GM21390 (cell line): ENCODE data around the gene GPR153.

Experiments
- ATAC-seq: cut with Tn5 transposase; IDR thresholded peaks from one replicate; pipeline ENCODE4 v1.9.1; 2021; ENCODE audit not compliant: unreplicated experiment

The GPR153 gene

GRCh38 chr1:6249739-6250689 is 10.9 kb downstream of the GPR153 start:
- ATAC-seq: no peak

- ATAC-seq: no peak
Observed at GRCh38 chr1:6248932-6249738, 11.8 kb downstream of the GPR153 start.

- no peak for ATAC-seq
Observed at GRCh38 chr1:6248161-6248776, 12.6 kb downstream of the GPR153 start.

GRCh38 chr1:6247651-6248050 is 13.2 kb downstream of the GPR153 start:
- ATAC-seq: no peak

DNA sequence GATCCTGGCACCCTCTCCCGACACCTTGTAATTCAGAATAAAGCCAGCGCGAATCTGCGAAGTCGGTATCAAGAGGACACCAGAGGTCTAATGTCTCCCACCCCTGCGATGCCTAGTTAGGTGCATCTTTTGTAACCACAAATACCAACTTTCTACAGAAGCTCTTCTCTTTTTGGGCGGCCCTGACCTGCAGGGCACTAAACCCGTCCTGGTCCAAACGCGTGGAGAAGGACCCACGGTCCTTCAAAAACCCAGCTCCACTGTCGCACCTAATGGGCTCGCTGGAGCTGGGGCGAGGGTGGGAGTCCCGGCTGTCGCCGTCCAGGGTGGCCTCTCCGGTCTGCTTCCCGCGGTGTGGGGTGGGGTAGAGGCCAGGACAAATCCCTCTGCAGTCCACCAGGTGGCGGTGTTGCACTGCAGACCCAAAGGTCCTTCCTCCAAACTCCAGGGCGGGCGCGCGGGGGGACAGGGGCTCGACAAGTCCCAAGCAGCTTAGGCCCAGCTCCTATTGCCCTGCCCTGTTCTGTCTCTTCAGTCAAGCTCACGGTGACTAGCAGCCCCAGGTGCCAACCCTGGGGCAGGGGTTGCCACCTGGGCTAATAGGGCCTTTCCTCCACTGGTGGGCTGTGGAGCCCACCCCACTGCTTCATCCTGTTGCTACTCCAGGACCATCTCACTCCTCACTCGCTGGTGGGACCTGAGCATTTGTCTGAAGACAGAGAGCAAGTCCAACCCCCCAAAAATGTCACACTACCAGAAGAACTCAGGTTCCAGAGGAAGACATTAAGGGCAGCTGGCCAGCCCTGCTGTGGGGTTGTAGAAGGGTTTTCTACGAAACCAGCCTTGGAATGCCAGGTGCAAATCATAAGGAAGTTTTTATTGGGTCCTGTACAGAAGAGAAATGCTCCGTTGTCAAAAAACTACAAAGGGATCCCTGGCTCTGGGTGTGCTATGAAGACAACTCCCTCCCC is 14.1 kb downstream of the GPR153 start:
- ATAC-seq: no peak

GRCh38 chr1:6245869-6246496 is 14.9 kb downstream of the GPR153 start:
- no peak for ATAC-seq

DNA sequence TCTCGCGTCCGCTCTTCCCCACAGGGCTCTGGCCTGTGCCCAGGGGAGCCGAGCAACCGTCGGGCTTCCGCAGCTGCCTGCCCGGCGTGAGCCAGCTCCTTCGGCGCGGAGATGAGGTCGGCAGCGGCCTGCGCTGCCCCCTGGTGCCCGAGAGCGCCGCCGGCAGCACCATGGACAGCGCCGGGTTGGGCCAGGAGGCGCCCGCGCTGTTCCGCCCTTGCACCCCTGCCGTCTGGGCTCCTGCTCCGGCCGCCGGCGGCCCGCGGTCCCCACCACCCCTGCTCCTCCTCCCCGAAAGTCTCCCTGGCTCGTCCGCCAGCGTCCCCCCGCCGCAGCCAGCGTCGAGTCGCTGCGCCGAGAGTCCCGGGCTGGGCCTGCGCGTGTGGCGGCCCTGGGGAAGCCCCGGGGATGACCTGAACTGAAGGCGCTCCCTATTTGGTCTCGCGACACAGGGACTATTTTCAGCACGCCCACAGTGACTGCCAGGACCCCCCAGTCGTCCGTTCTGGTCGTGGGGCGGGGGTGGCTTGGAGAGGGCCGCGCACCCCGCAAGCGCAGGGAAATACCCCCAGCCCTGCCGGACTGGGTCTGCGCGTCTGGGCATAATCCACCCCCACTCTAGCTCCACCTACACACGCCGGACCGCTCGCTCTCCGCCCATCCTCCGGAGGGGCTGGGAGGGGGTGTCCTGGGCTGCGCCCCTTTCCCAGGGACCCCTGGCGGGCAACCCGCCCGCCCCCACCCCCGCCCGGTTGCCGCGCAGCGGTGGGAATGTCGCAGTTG is 15.6 kb downstream of the GPR153 start:
- ATAC-seq: peak; percentile 65

- ATAC-seq: no peak
Observed at GRCh38 chr1:6244401-6245049, 16.4 kb downstream of the GPR153 start.

DNA sequence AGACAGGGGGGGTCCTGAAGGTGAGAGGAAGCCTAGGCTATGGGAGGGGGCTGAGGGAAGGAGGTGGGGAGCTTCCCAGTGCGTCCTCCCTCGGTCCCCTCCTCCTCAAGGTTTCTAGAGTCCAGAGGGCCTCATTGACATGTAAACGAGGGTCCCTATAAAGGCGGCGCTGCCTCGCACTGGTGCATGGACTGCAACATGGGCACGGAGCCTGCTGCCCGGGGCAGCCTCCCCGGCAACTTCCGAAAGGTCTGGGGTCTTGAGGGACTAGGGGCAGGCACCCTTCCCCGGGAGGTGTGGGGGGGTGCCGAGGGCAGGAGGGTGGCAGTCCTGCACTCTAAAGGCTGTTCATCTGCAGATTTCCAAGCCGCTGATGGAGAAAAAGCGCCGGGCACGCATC is 16.9 kb downstream of the GPR153 start, which contains the start of gene HES3:
TSS of gene HES3 (plus strand) at position 187 of the 400 bp plus-strand sequence. CDS start at position 374, 187 bp downstream.
- ATAC-seq: no peak

DNA sequence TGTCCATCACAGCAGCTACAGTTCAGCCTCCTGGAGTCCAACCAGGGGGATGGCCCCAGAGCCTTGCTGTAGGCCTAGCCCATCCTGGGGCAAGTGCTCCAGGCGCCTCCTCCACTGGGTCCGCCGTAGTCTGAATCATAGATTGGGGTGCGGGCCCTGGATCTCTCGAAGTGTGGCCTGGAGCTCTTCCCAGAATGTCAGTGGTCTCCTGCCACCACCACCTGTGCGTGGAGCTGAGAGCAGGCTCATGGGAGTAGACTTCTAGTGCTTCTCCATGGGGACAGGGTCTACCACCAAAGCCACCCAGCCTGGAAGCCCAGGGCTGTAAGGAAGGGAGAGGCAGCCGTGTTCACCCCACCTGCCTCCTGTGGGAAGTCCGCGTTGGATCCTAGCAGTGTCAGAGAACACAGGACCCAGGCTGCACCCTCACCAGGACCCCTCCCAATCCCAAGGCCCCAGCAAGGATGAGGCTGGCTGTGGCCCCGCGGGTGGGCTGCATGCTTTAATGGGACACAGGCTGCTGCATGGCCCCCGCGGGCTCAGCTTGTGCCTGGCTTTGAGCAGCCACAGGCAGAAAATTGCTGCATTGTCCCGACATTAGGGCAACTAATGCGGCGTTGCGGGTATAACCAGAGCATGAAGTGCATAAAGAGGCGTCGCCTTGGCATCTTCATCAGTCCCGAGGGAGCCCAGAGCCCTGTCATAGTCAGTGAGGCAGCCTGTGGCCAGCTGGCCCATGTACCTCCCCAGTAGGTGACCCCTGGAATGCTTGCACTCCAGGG is 17.7 kb downstream of the GPR153 start:
- no peak for ATAC-seq

DNA sequence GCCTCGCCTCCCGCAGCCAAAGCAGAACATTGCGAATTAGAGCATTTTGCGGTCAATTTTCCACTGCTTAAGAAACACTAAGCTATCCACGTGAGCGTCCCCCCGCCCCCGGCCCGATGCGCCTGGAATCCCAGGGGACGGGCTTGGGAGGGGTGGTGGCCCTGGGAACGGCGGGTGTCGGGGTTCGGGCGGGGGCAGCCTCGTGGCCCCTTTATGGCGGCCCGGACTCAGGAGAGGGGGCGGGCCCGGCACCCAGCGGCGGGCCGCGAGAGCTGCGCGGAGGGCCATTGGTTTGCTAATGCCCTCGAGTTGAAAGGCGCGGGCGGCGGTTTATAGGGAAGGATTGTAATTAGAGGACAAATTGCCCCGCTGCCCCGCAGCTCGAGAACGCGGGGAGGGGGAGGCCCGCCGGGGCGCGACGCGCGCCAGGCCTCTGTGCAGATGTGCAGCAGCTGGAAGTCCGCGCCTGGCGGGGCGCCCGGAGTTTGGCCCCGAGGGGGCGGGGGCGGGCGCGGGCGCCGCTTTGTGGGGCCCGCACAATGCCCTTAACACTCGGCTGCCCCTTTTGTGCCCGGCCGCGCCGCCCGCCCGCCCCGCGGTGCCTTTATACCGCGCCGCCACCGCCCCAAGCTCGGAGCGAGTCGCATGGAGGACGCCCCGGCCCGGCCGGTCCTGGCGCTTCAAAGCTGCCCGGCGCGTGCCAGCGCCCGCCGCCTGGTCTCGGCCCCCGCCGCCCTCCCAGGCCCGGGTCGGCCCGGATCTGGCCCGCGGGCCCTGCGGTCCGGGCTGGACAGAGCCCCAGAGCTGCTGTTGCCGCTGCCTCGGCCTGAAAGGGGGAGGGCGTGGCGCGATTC is 18.8 kb downstream of the GPR153 start:
- no peak for ATAC-seq

DNA sequence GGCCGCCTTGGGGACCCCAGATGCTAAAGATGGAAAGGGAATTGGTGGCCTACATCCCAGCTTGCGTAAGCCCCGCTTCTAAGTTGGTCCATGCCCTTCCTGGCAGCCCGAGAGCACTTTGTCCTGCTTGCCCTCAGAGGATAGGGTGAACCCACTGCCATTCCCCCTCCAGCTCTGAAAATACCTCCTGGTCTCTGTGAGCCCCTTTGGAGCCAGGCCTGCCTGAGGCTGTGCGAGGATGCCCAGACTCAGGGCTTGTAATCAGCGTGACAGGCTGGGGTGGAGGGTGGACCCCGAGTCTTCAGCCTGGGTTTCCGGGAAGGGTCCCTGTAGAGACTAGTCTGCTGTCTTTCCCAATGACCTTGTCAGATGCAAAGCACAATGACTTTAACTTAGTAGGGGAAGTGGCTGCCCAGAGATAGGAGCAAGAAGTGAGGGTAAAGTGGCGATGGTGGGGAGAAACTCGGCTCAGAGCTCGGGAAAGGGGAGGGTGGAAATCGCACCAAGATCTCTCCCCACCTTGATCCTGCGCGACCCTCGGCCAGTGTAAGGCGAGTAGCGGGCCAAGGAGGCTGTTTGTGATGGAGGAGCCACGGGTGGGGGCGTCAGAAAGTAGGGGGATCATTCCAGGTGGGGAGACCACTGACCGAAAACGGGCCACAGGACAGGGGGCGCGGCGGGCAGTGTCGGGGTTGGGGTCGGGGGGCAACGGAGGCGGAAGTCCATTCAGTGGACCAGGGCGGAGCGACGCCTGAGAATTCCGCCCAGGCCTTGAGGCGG is 19.6 kb downstream of the GPR153 start:
- no peak for ATAC-seq

- no peak for ATAC-seq
Observed at GRCh38 chr1:6239950-6240768, 20.7 kb downstream of the GPR153 start.

DNA sequence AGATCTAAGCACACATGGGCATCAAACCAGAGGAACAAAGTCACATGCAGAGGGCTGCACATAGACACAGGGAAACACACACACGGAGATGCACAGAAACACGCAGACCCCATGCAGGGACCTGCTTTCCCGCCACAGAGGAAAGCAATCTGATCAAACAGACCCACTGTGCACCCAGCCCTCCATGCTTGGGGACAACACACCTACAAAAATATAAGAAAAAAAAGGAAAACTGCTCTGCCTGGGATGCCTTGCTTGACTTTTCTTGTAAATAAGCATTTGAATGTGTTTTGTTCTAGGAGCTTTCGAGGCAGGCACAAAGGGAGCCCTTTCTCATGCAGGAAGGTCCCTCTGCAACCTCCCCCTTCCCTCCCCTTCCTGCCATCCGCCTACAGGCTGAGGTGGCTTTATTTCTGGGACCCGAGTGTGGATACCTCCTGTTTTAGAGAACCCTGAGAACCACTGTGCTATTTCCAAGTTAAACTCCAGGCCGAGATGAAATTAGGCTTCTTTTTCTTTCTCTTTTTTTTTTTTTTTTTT is 21.6 kb downstream of the GPR153 start:
- no peak for ATAC-seq

DNA sequence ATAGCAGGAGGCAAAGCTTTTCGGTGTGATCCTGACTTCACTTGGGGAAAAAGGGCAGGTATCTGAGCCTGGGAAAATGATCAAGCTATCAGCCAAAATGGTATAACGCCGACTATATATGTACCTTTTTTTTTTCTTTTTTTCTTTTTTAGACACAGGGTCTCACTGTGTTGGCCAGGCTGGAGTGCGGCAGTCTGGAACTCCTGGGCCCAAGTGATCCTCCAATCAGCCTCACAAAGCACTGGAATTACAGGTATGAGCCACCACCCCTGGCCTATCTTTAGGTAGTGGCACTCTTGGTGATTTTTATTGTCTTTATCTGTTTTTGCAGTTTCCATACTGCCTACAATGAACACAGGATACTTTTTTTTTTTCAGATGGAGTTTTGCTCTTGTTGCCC is 23.8 kb downstream of the GPR153 start:
- no peak for ATAC-seq
